Upper lobe of right lung (tissue), 1 donor: ENCODE data around the gene THEM4. TPM values are rescaled to one million over a fixed set of nuclear protein-coding genes. Genes with fewer than 3 reads are reported as not detected.
"Not testable (repeated sequence)": the region's sequence is repeated elsewhere in the genome, so short reads cannot be mapped to it uniquely, and the experiment has no call there.

Source experiments
- ATAC-seq: fragments of 200-7000 bp; cut with Tn5 transposase; one replicate; pipeline ENCODE4 v1.9.1; 2020; ENCODE audit warnings: mild to moderate bottlenecking, moderate library complexity
- DNase-seq: peaks from one replicate; pipeline ENCODE4 v3.0.0-alpha.2; 2020
- H3K27ac ChIP-seq: fragments of 200-600 bp; one replicate; pipeline ENCODE4 v1.8.0; 2022
- H3K27me3 ChIP-seq: fragments of 200-600 bp; one replicate; pipeline ENCODE4 v1.8.0; 2022; ENCODE audit warnings: mild to moderate bottlenecking
- H3K36me3 ChIP-seq: fragments of 200-600 bp; one replicate; pipeline ENCODE4 v1.8.0; 2022
- H3K4me1 ChIP-seq: fragments of 200-600 bp; one replicate; pipeline ENCODE4 v1.8.0; 2022
- H3K4me3 ChIP-seq: fragments of 200-600 bp; one replicate; pipeline ENCODE4 v1.8.0; 2022; ENCODE audit warnings: mild to moderate bottlenecking
- H3K9me3 ChIP-seq: fragments of 200-600 bp; one replicate; pipeline ENCODE4 v1.8.0; 2022
- intact Hi-C: fragments of 100-400 bp; cut with DNase I; formaldehyde crosslinking; loops from one replicate; pipeline ENCODE4 v1.11.0; 2022
- total RNA-seq: library from RNA; stranded (reverse); fragmentation: NEBNext Ultra II Directional; extraction: Animal tissue kit (Norgen Biotek cat#: 25700); gene quantifications from one replicate; pipeline ENCODE4 v1.2.1, GENCODE V29; 2021
- TF ChIP-seq, protein P1 (sequence below): fragments of 200-600 bp; IDR thresholded peaks from one replicate; pipeline ENCODE4 v1.8.0; 2022; ENCODE audit warnings: antibody characterized with exemption
- donor health status: DM: no; HTN: yes; CAD: no; lungs with severe emphysema.

The THEM4 gene
- total RNA-seq, 1 donor from 2014 or later: 14.0 TPM

DNA sequence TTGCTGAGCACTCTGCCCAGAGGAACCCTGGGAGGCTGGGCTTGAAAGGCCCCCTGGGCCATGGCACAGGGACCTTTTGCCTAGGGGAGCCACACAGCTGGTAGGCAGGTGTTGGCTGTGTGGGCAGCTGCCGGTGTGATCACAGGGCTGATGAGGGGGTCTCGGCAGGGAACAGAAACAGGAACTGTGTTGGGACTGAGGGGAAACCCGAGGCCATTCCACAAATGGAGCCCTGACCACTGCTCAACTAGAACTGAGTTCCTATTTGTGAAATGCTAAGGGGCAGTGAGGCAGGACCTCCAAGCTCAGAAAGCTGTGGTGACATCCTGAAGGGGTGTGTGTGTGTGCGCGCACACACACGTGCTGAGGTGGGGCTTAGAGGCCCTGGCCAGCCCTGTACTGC, 49.4 kb downstream of the THEM4 start:
- no peak overlapping the region for H3K27ac ChIP-seq
- no peaks in the 10 kb centered on the region for H3K27me3 ChIP-seq
- TF ChIP-seq, protein P1, sequence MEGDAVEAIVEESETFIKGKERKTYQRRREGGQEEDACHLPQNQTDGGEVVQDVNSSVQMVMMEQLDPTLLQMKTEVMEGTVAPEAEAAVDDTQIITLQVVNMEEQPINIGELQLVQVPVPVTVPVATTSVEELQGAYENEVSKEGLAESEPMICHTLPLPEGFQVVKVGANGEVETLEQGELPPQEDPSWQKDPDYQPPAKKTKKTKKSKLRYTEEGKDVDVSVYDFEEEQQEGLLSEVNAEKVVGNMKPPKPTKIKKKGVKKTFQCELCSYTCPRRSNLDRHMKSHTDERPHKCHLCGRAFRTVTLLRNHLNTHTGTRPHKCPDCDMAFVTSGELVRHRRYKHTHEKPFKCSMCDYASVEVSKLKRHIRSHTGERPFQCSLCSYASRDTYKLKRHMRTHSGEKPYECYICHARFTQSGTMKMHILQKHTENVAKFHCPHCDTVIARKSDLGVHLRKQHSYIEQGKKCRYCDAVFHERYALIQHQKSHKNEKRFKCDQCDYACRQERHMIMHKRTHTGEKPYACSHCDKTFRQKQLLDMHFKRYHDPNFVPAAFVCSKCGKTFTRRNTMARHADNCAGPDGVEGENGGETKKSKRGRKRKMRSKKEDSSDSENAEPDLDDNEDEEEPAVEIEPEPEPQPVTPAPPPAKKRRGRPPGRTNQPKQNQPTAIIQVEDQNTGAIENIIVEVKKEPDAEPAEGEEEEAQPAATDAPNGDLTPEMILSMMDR: no peak
- no peak for DNase-seq
- H3K9me3 ChIP-seq: no peaks in the 10 kb centered on the region
- no peaks in the 10 kb centered on the region for H3K4me1 ChIP-seq
- H3K36me3 ChIP-seq: no peaks in the 10 kb centered on the region
- no peak overlapping the region for H3K4me3 ChIP-seq
- intact Hi-C loops: no loop called here
- ATAC-seq: no peak

DNA sequence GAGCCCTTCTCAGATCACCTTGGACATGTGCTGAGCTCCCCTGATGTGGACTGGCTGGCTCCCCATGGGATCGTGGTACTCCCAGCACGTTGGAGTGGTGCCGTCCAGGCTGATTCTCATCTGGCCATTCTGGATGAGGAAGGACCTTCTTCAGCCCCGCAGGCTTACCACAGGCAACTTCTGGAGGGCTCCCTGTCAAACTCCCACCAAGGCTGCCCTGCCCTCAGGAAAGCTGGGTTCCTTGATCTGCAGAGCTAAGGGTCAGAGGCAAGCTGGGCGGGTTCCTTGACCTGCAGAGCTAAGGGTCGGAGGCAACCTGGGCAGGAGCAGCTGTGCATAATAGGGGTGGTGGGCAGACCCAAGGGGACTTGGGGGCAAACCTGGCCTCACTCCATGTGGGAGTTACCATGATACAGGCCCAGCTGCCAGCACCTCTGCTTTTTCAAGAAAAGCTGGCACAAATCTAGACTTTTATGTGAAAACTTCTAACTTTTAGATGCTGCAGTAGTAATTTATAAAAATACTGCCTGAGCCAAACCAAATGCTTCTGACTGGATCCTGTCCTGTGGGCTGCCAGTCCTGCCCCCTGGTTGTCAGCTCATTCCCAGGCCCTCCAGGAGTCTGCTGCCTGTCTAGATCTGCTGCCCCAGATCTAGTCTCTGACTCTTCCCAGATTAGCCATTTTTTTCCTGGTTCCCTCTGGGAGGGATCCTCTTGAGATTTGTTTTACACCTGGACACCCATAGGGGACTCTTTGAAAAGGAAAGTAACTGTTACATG, 50.2 kb downstream of the THEM4 start:
- H3K4me3 ChIP-seq: no peak overlapping the region
- ATAC-seq (no peak), DNase-seq (no peak)
- TF ChIP-seq, protein P1: no peak
- no peaks in the 10 kb centered on the region for H3K4me1 ChIP-seq
- no peak overlapping the region for H3K27ac ChIP-seq
- no peaks in the 10 kb centered on the region for H3K9me3 ChIP-seq
- H3K27me3 ChIP-seq: no peaks in the 10 kb centered on the region
- intact Hi-C loops: no loop called here
- H3K36me3 ChIP-seq: no peaks in the 10 kb centered on the region

DNA sequence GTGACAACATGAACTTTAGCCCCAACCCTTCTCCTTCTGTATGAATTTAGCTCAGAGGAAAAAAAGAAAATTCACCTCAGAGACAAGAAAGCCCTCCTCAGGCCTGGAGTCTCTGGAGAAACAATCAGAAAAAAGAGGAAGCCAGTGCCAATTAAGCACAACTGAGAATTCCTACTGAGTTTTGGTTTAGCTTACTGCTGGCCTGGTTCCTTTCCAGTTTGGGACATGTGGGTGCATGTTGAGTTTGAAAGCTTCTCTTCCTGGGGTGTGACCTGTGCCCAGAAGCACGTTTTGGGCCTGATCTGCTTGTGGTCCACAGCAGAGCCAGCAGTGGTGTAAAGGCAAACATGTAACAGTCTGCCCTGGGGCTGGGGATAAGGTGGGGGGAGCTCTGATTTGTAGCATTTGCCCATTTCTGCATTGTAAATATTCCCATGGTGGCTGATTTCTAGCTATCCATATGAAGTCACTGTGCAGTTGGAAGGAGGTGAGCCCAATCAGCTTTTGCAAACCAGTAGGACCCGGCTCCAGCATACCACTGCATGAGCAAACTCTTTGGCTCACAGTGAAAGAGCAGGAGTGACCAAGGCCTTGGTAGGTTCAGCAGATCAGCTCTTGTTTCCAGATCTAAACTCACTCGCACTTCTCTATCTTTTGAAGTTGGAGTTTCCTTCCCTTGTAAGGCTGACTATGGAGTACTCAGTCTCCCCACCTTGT, 51.1 kb downstream of the THEM4 start:
- Histone ChIP-seq H3K9me3 (no peaks in the 10 kb centered on the region), H3K36me3 (no peaks in the 10 kb centered on the region), H3K4me1 (no peaks in the 10 kb centered on the region), H3K4me3 (no peak overlapping the region), H3K27ac (no peak overlapping the region), H3K27me3 (no peaks in the 10 kb centered on the region)
- DNase-seq (no peak), ATAC-seq (no peak)
- TF ChIP-seq, protein P1: no peak
- intact Hi-C loops: no loop called here

DNA sequence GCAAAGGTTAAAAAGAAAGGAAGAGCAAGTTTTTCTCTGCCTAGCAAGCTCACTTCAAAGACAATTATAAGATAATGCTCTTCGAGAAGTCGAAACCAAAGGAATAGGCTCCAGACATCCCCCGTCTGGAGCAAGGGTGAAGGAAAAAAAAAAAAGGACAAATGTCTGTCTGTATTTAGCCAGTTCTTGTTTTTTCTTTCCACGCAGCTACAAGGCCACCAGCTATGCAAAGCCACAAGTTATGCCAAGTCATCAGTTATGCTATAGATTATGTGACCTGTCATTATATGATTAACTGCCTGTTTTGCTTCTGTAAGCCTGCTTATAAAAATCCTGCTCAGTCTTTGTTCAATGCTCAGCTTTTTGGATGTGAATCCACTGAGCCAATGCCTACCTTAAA, 53.4 kb downstream of the THEM4 start:
- H3K36me3 ChIP-seq: no peaks in the 10 kb centered on the region
- intact Hi-C loops: no loop called here
- no peaks in the 10 kb centered on the region for H3K9me3 ChIP-seq
- TF ChIP-seq, protein P1: no peak
- no peak for ATAC-seq
- no peak overlapping the region for H3K4me3 ChIP-seq
- H3K27me3 ChIP-seq: no peaks in the 10 kb centered on the region
- DNase-seq: no peak
- H3K27ac ChIP-seq: no peak overlapping the region
- H3K4me1 ChIP-seq: no peaks in the 10 kb centered on the region

DNA sequence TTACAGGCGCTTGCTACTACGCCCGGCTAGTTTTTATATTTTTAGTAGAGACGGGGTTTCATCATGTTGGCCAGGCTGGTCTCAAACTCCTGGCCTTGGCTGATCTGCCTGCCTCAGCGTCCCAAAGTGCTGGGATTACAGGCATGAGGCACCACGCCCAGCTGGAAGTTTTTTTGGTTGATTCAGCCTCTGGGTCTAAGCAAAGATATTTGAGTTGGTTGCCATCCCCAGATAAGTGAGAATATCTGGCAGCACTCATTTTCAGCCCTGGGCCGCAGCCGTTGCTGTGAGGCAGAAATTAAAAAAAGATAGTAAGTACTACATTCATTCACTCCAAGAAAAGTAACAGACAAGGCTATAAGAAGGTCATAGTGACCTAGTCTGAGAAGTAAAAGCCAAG, 53.8 kb downstream of the THEM4 start:
- H3K27ac ChIP-seq, H3K4me1 ChIP-seq, DNase-seq, H3K9me3 ChIP-seq, H3K4me3 ChIP-seq, intact Hi-C loops, H3K36me3 ChIP-seq, ATAC-seq, H3K27me3 ChIP-seq: not testable (repeated sequence)

DNA sequence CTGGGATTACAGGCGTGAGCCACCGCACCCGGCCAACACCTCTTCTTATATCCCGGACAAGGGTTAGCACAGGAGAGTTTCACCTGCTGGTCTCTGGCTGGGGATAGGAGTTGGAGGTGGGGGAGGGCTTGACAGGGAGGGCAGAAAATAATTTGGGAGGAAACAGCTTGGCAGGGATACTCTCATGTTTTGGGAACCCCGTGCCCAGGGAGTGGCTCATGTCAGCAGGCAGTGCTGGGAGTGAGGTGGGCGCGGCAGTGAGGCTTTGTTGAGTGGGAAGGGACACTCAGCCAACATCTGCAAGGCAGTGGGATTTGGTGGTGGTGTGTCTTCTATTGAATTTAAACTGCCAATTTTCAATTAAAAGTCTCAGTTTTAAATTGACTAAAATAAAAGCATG, 54.7 kb downstream of the THEM4 start:
- H3K36me3 ChIP-seq: no peaks in the 10 kb centered on the region
- intact Hi-C loops: no loop called here
- H3K4me3 ChIP-seq: no peak overlapping the region
- no peaks in the 10 kb centered on the region for H3K27me3 ChIP-seq
- no peak for DNase-seq
- no peaks in the 10 kb centered on the region for H3K9me3 ChIP-seq
- TF ChIP-seq, protein P1: no peak
- ATAC-seq: no peak
- no peaks in the 10 kb centered on the region for H3K4me1 ChIP-seq
- H3K27ac ChIP-seq: no peak overlapping the region
